Loucy (cell line): ENCODE measurements around the gene RHEX.

ENCODE experiments used
- H2AFZ ChIP-seq: fragments of 200-600 bp; sonication (generic); 2 replicates; pipeline ENCODE4 v1.6.0; 2016; ENCODE audit warnings: antibody characterized with exemption, mild to moderate bottlenecking, low read length, moderate library complexity
- H3F3A ChIP-seq: fragments of 200-600 bp; 2 replicates; pipeline ENCODE4 v1.6.0; 2016; ENCODE audit warnings: antibody characterized with exemption, low read depth, mild to moderate bottlenecking
- H3K27me3 ChIP-seq: fragments of 200-600 bp; sonication (generic); 2 replicates; pipeline ENCODE4 v1.6.1; 2014; ENCODE audit warnings: low read length, mild to moderate bottlenecking; ENCODE audit not compliant: insufficient read depth, poor library complexity, severe bottlenecking
- H3K36me3 ChIP-seq: fragments of 200-600 bp; sonication (generic); 2 replicates; pipeline ENCODE4 v1.6.1; 2016; ENCODE audit warnings: low read length; ENCODE audit not compliant: insufficient read depth
- H3K4me1 ChIP-seq: fragments of 200-600 bp; sonication (generic); 2 replicates; pipeline ENCODE4 v1.5.1; 2014; ENCODE audit warnings: low read length, mild to moderate bottlenecking; ENCODE audit not compliant: insufficient read depth, poor library complexity, severe bottlenecking
- H3K4me2 ChIP-seq: fragments of 200-600 bp; sonication (generic); 2 replicates; pipeline ENCODE4 v1.6.0; 2014; ENCODE audit warnings: antibody characterized with exemption, low read length, low read depth, mild to moderate bottlenecking; ENCODE audit not compliant: poor library complexity, severe bottlenecking
- H3K4me3 ChIP-seq: fragments of 200-600 bp; sonication (generic); 2 replicates; pipeline ENCODE4 v1.5.1; 2014; ENCODE audit warnings: low read length, mild to moderate bottlenecking, mixed read lengths; ENCODE audit not compliant: poor library complexity, severe bottlenecking
- H3K79me2 ChIP-seq: fragments of 200-600 bp; sonication (generic); 2 replicates; pipeline ENCODE4 v1.6.1; 2014; ENCODE audit warnings: low read length; ENCODE audit not compliant: insufficient read depth
- H3K9ac ChIP-seq: fragments of 200-600 bp; sonication (generic); 2 replicates; pipeline ENCODE4 v1.6.0; 2014; ENCODE audit warnings: mild to moderate bottlenecking, low read depth, low read length, moderate library complexity; ENCODE audit not compliant: poor library complexity, severe bottlenecking
- H3K9me2 ChIP-seq: fragments of 200-600 bp; sonication (generic); replicated peaks from 2 replicates; pipeline ENCODE4 v1.6.1; 2016; ENCODE audit warnings: low read depth, low read length, mixed read lengths
- H3K9me3 ChIP-seq: fragments of 200-600 bp; sonication (generic); 2 replicates; pipeline ENCODE4 v1.6.1; 2014; ENCODE audit warnings: mild to moderate bottlenecking, antibody characterized with exemption, low read length, low read depth; ENCODE audit not compliant: insufficient read depth
- H4K20me1 ChIP-seq: fragments of 200-600 bp; sonication (generic); 2 replicates; pipeline ENCODE4 v1.6.0; 2014; ENCODE audit warnings: antibody characterized with exemption, low read length, mild to moderate bottlenecking; ENCODE audit not compliant: insufficient read depth, poor library complexity, severe bottlenecking
- EZH2phosphoT487 ChIP-seq: fragments of 200-600 bp; IDR thresholded peaks from 2 replicates; pipeline ENCODE4 v1.6.1; 2018; ENCODE audit warnings: antibody characterized with exemption, mild to moderate bottlenecking, moderate library complexity, borderline replicate concordance
- TF ChIP-seq, protein P1 (sequence below): fragments of 200-600 bp; sonication (generic); conservative IDR thresholded peaks from 2 replicates; pipeline ENCODE4 v1.5.1; 2014; ENCODE audit warnings: mild to moderate bottlenecking, antibody characterized with exemption, low read length

Gene RHEX

DNA sequence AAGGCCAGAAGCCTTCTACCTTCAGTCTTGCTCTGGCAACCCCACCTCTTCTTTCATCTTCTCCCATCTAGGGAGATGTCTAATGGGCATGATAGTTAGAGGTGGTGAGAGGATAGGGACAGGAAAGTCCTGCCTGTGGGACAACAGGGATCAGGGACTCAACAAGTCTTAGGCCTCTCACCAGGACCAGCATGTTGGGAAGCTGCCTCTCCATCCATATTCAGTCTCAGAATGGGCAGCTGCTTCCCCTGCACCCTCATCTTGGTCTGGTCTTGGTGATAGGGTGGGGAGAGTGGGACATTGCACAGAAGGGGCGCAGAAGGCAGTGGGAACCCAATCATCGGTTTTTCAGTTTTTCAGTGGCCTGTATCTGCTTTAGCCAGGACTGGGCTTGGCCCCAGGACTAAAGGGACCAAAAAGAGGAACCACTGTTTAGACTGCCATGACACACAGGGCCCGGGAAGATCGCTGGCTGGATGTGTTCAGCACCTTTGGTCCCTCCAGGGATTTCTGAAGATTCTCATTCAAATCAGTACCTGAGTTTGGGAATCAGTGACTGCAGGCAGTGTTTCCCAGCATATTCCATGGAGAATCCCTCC lies 12.7 kb downstream of the RHEX start:
- Histone ChIP-seq H3K9me2 (no peaks in the 10 kb centered on the region), H3F3A (no peaks in the 10 kb centered on the region), H3K4me2 (no peak overlapping the region), H3K9ac (no peak overlapping the region), H3K27me3 (no peaks in the 10 kb centered on the region), H3K4me3 (no peak overlapping the region), H3K4me1 (peaks cover 20% of the 10 kb centered on the region), H2AFZ (no peak overlapping the region), H3K36me3 (peaks cover 5% of the 10 kb centered on the region; the same call in 1 of the 2 replicates), H3K79me2 (no peaks in the 10 kb centered on the region), H4K20me1 (no peaks in the 10 kb centered on the region), H3K9me3 (no peaks in the 10 kb centered on the region)
- TF ChIP-seq EZH2phosphoT487 = no peak
- TF ChIP-seq, protein P1, sequence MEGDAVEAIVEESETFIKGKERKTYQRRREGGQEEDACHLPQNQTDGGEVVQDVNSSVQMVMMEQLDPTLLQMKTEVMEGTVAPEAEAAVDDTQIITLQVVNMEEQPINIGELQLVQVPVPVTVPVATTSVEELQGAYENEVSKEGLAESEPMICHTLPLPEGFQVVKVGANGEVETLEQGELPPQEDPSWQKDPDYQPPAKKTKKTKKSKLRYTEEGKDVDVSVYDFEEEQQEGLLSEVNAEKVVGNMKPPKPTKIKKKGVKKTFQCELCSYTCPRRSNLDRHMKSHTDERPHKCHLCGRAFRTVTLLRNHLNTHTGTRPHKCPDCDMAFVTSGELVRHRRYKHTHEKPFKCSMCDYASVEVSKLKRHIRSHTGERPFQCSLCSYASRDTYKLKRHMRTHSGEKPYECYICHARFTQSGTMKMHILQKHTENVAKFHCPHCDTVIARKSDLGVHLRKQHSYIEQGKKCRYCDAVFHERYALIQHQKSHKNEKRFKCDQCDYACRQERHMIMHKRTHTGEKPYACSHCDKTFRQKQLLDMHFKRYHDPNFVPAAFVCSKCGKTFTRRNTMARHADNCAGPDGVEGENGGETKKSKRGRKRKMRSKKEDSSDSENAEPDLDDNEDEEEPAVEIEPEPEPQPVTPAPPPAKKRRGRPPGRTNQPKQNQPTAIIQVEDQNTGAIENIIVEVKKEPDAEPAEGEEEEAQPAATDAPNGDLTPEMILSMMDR = no peak

DNA sequence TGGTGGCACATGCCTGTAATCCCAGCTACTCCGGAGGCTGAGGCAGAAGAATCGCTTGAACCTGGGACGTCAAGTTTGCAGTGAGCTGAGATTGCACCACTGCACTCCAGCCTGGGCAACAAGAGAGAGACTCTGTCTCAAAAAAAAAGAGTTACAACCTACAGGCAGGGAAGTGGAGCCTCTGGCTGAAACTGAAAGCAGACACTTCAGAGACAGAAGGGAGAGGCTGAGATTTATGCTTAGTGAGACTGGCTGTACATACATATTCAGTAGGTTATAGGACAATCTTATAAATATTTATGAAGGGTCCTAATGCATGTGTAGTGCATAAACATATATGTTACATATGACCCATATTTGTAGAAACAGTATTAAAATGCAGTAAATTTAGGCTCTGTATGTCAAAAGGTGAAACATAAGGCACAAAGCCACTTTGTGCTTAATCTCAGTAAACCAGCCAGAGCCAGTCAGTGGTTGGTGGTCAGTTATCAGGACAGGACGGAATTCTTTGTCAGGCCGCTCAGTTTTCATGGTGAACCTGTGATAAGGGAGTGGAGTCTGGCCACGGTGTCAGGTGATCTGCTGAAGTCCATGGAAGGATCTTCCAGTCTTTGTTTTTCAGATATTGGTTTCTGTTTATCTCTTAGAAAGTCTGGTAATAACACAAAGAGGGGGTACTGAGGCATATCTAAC lies 13.7 kb downstream of the RHEX start:
- Histone ChIP-seq H3K4me2 (peak overlapping the region; percentile 19), H2AFZ (no peak overlapping the region)

DNA sequence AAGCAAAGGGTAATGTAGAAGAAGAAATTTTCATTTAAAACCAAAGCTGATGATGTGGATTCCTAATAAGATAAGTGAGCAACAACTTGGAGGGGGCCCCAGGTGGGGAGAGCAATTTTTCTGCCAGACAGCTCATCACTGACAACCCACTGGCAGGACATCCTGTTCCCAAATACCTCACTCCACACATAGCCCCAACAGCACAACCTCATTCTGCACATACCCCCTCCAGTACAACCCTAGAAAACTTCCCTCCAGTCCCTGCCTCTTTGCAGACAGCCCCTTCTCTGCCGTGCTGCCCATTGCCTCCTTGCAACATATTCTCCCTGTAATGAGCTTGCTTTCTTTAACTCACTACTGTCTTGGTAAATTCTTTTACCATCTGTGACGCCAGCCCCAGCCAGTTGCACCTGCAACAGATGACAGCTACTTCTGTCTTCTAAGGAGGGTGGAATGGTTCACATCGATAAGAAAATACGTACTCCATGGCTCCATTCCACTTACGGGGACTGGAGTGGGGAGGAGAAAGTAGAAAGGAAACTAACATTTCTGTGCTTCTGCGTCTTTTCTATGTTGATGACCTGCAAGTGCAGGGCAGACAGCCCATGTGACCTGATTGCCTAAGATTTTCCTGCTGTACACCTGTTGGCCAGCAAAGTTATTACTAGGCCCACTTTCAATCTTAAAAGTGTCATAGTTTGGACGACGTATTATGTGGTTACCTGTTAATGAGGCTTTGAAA lies 14.7 kb downstream of the RHEX start:
- no peak overlapping the region for H2AFZ ChIP-seq
- H3K36me3 ChIP-seq = peaks cover 5% of the 10 kb centered on the region; the same call in 1 of the 2 replicates
- H3K9ac ChIP-seq = peak overlapping the region; percentile 31
- H3K27me3 ChIP-seq = no peaks in the 10 kb centered on the region
- no peak overlapping the region for H3K4me3 ChIP-seq
- no peaks in the 10 kb centered on the region for H4K20me1 ChIP-seq
- peaks cover 20% of the 10 kb centered on the region for H3K4me1 ChIP-seq
- no peak for TF ChIP-seq EZH2phosphoT487
- TF ChIP-seq, protein P1 = no peak
- H3K9me2 ChIP-seq = no peaks in the 10 kb centered on the region
- H3K4me2 ChIP-seq = peak overlapping the region; percentile 19
- no peaks in the 10 kb centered on the region for H3F3A ChIP-seq
- H3K79me2 ChIP-seq = no peaks in the 10 kb centered on the region
- H3K9me3 ChIP-seq = no peaks in the 10 kb centered on the region

More for the DNA sequence above, 13.7 kb downstream of the RHEX start:
- Histone ChIP-seq H3K9ac (no peak overlapping the region), H4K20me1 (no peaks in the 10 kb centered on the region), H3K79me2 (no peaks in the 10 kb centered on the region), H3K4me3 (no peak overlapping the region), H3K9me2 (no peaks in the 10 kb centered on the region), H3K9me3 (no peaks in the 10 kb centered on the region), H3K36me3 (peaks cover 5% of the 10 kb centered on the region; the same call in 1 of the 2 replicates), H3F3A (no peaks in the 10 kb centered on the region), H3K4me1 (peaks cover 20% of the 10 kb centered on the region), H3K27me3 (no peaks in the 10 kb centered on the region)
- TF ChIP-seq EZH2phosphoT487 = no peak
- TF ChIP-seq, protein P1 = no peak
